ENCODE data around the gene MICAL3. TPM values are rescaled to one million over a fixed set of nuclear protein-coding genes. Genes with fewer than 3 reads are reported as not detected.

Gene MICAL3
- total RNA-seq, 2 experiments from 2014 or later: 26.4 to 29.7 TPM

- no peak for DNase-seq
- CTCF ChIA-PET: interaction anchor here (1.1 kb wide), 1 partner anchor 10 kb away, joined by 4 read pairs; no protein-coding TSS in a partner anchor
- H3K4me3 Mint-ChIP-seq: no peak overlapping the region
Observed at GRCh38 chr22:17796695-17797094, 227.7 kb downstream of the MICAL3 start.

GRCh38 chr22:17795661-17796548 lies 228.5 kb downstream of the MICAL3 start:
- ChIA-PET CTCF (interaction anchor here (1.1 to 2.1 kb wide), 2 partner anchors 9 to 11 kb away, joined by 4 to 8 read pairs; no protein-coding TSS in a partner anchor), POLR2A (no interaction called here)
- Mint-ChIP-seq H3K4me3 (no peak overlapping the region), H3K36me3 (ENCODE audit: low read depth) (no peaks in the 10 kb centered on the region), H3K9me3 (ENCODE audit: insufficient read depth) (no peaks in the 10 kb centered on the region), H3K27ac (peak overlapping the region; percentile 10), H3K4me1 (ENCODE audit: low read depth) (peaks cover 4% of the 10 kb centered on the region), H3K27me3 (ENCODE audit: low read depth) (no peaks in the 10 kb centered on the region)
- ATAC-seq (no peak), DNase-seq (no peak)

More at GRCh38 chr22:17796695-17797094, 227.7 kb downstream of the MICAL3 start:
- ATAC-seq: no peak
- Mint-ChIP-seq H3K36me3 (ENCODE audit: low read depth) (no peaks in the 10 kb centered on the region), H3K27me3 (ENCODE audit: low read depth) (no peaks in the 10 kb centered on the region), H3K27ac (no peak overlapping the region), H3K9me3 (ENCODE audit: insufficient read depth) (no peaks in the 10 kb centered on the region), H3K4me1 (ENCODE audit: low read depth) (peaks cover 4% of the 10 kb centered on the region)
- POLR2A ChIA-PET: no interaction called here

GRCh38 chr22:17794726-17795542 lies 229.4 kb downstream of the MICAL3 start:
- Mint-ChIP-seq H3K4me3 (no peak overlapping the region), H3K9me3 (ENCODE audit: insufficient read depth) (no peaks in the 10 kb centered on the region), H3K27me3 (ENCODE audit: low read depth) (no peaks in the 10 kb centered on the region), H3K27ac (no peak overlapping the region), H3K4me1 (ENCODE audit: low read depth) (peaks cover 4% of the 10 kb centered on the region), H3K36me3 (ENCODE audit: low read depth) (no peaks in the 10 kb centered on the region)
- no peak for DNase-seq
- ATAC-seq: no peak
- POLR2A ChIA-PET: no interaction called here
- CTCF ChIA-PET: interaction anchor here (2.1 kb wide), 1 partner anchor 10 kb away, joined by 8 read pairs; no protein-coding TSS in a partner anchor

GRCh38 chr22:17792854-17793434 lies 231.4 kb downstream of the MICAL3 start:
- DNase-seq (no peak), ATAC-seq (no peak)
- H3K27me3 Mint-ChIP-seq (ENCODE audit: low read depth): no peaks in the 10 kb centered on the region
- H3K9me3 Mint-ChIP-seq (ENCODE audit: insufficient read depth): no peaks in the 10 kb centered on the region
- no peaks in the 10 kb centered on the region for H3K4me1 Mint-ChIP-seq (ENCODE audit: low read depth)
- POLR2A ChIA-PET: no interaction called here
- H3K27ac Mint-ChIP-seq: no peak overlapping the region
- no peak overlapping the region for H3K4me3 Mint-ChIP-seq
- CTCF ChIA-PET: no interaction called here
- no peaks in the 10 kb centered on the region for H3K36me3 Mint-ChIP-seq (ENCODE audit: low read depth)

GRCh38 chr22:17792299-17792698 lies 232.1 kb downstream of the MICAL3 start:
- ChIA-PET CTCF (no interaction called here), POLR2A (no interaction called here)
- H3K9me3 Mint-ChIP-seq (ENCODE audit: insufficient read depth): no peaks in the 10 kb centered on the region
- no peaks in the 10 kb centered on the region for H3K4me1 Mint-ChIP-seq (ENCODE audit: low read depth)
- no peak overlapping the region for H3K27ac Mint-ChIP-seq
- no peaks in the 10 kb centered on the region for H3K36me3 Mint-ChIP-seq (ENCODE audit: low read depth)
- H3K27me3 Mint-ChIP-seq (ENCODE audit: low read depth): no peaks in the 10 kb centered on the region
- no peak for DNase-seq
- H3K4me3 Mint-ChIP-seq: no peak overlapping the region
- ATAC-seq: peak; percentile 31

- no peaks in the 10 kb centered on the region for H3K9me3 Mint-ChIP-seq (ENCODE audit: insufficient read depth)
- POLR2A ChIA-PET: no interaction called here
- no peak overlapping the region for H3K4me3 Mint-ChIP-seq
- H3K27me3 Mint-ChIP-seq (ENCODE audit: low read depth): no peaks in the 10 kb centered on the region
- ATAC-seq (no peak), DNase-seq (no peak)
- H3K4me1 Mint-ChIP-seq (ENCODE audit: low read depth): peaks cover 4% of the 10 kb centered on the region
- CTCF ChIA-PET: no interaction called here
- H3K36me3 Mint-ChIP-seq (ENCODE audit: low read depth): no peaks in the 10 kb centered on the region
- no peak overlapping the region for H3K27ac Mint-ChIP-seq
Observed at GRCh38 chr22:17791196-17791595, 233.2 kb downstream of the MICAL3 start.

- Mint-ChIP-seq H3K9me3 (ENCODE audit: insufficient read depth) (no peaks in the 10 kb centered on the region), H3K4me3 (no peak overlapping the region), H3K27me3 (ENCODE audit: low read depth) (no peaks in the 10 kb centered on the region), H3K27ac (no peak overlapping the region), H3K36me3 (ENCODE audit: low read depth) (no peaks in the 10 kb centered on the region), H3K4me1 (ENCODE audit: low read depth) (peaks cover 5% of the 10 kb centered on the region)
- ATAC-seq (no peak), DNase-seq (no peak)
- ChIA-PET CTCF (interaction anchor here (0.5 kb wide), 1 partner anchor 44 kb away, joined by 5 read pairs; no protein-coding TSS in a partner anchor), POLR2A (no interaction called here)
Observed at GRCh38 chr22:17789379-17790200, 234.8 kb downstream of the MICAL3 start.

GRCh38 chr22:17788528-17789378 lies 235.6 kb downstream of the MICAL3 start:
- CTCF ChIA-PET: interaction anchor here (0.5 to 1.0 kb wide), 2 partner anchors 43 to 47 kb away, joined by 4 to 5 read pairs; no protein-coding TSS in a partner anchor
- no peak for ATAC-seq
- no peaks in the 10 kb centered on the region for H3K9me3 Mint-ChIP-seq (ENCODE audit: insufficient read depth)
- H3K36me3 Mint-ChIP-seq (ENCODE audit: low read depth): no peaks in the 10 kb centered on the region
- no peak overlapping the region for H3K27ac Mint-ChIP-seq
- H3K4me1 Mint-ChIP-seq (ENCODE audit: low read depth): peaks cover 5% of the 10 kb centered on the region
- DNase-seq: no peak
- no peaks in the 10 kb centered on the region for H3K27me3 Mint-ChIP-seq (ENCODE audit: low read depth)
- no peak overlapping the region for H3K4me3 Mint-ChIP-seq
- POLR2A ChIA-PET: interaction anchor here (1.3 kb wide), 1 partner anchor 10 kb away, joined by 5 read pairs; no protein-coding TSS in a partner anchor

- POLR2A ChIA-PET: interaction anchor here (0.9 to 1.3 kb wide), 2 partner anchors 9 to 14 kb away, joined by 3 to 5 read pairs; partner anchors contain the start of gene BID
- ATAC-seq: no peak
- Mint-ChIP-seq H3K27me3 (ENCODE audit: low read depth) (no peaks in the 10 kb centered on the region), H3K27ac (no peak overlapping the region), H3K4me3 (no peak overlapping the region), H3K9me3 (ENCODE audit: insufficient read depth) (no peaks in the 10 kb centered on the region), H3K4me1 (ENCODE audit: low read depth) (peaks cover 5% of the 10 kb centered on the region), H3K36me3 (ENCODE audit: low read depth) (no peaks in the 10 kb centered on the region)
- DNase-seq: no peak
- CTCF ChIA-PET: interaction anchor here (1.0 to 2.1 kb wide), 3 partner anchors 14 to 46 kb away, joined by 4 to 5 read pairs (median 4); no protein-coding TSS in a partner anchor
Observed at GRCh38 chr22:17787716-17788330, 236.5 kb downstream of the MICAL3 start.

- ChIA-PET POLR2A (interaction anchor here (0.9 kb wide), 1 partner anchor 13 kb away, joined by 3 read pairs; the partner anchor contains the start of gene BID), CTCF (interaction anchor here (1.2 to 4.7 kb wide), 6 partner anchors 9 to 289 kb away, joined by 3 to 106 read pairs (median 4); partner anchors contain the start of gene PEX26)
Observed at GRCh38 chr22:17787241-17787640, 237.1 kb downstream of the MICAL3 start.

More at GRCh38 chr22:17787241-17787640, 237.1 kb downstream of the MICAL3 start:
- peaks cover 5% of the 10 kb centered on the region for H3K4me1 Mint-ChIP-seq (ENCODE audit: low read depth)
- no peaks in the 10 kb centered on the region for H3K27me3 Mint-ChIP-seq (ENCODE audit: low read depth)
- no peak overlapping the region for H3K4me3 Mint-ChIP-seq
- H3K27ac Mint-ChIP-seq: no peak overlapping the region
- ATAC-seq: no peak
- H3K9me3 Mint-ChIP-seq (ENCODE audit: insufficient read depth): no peaks in the 10 kb centered on the region
- DNase-seq: no peak
- no peaks in the 10 kb centered on the region for H3K36me3 Mint-ChIP-seq (ENCODE audit: low read depth)

Measured in activated CD8-positive, alpha-beta T cell treated with anti-CD3 and anti-CD28 coated beads, Interleukin-2, amount 10 ng/mL, durations not matched to agents 7 days and 5 days (primary cell).